Measurements from ENCODE around the gene LRP8. TPM values are rescaled to one million over a fixed set of nuclear protein-coding genes. Genes with fewer than 3 reads are reported as not detected.

Gene LRP8
- total RNA-seq, 1 experiment from 2014 or later: 56.3 TPM

- DNase-seq (ENCODE audit: low read depth, low spot score): no peak
- TSS peak; percentile 75 for BruUV-seq (replicated peaks)
- H2AFZ ChIP-seq (ENCODE audit: low read depth, low read length, poor library complexity, severe bottlenecking): no peak overlapping the region
Observed at GRCh38 chr1:53326598-53327181, 1.2 kb downstream of the LRP8 start.

More at GRCh38 chr1:53326598-53327181, 1.2 kb downstream of the LRP8 start:
- Histone ChIP-seq H4K20me1 (ENCODE audit: insufficient read depth) (no peaks in the 10 kb centered on the region), H3K4me3 (replicated peaks in 1 of 2; ENCODE audit: low read depth in 1 of 2, low read length in 2 of 2) (peak overlapping the region; percentile 87 to 97), H3K9ac (ENCODE audit: low read length) (peak overlapping the region; percentile 97), H3K4me2 (ENCODE audit: low read length) (peak overlapping the region; percentile 98), H3K9me2 (ENCODE audit: insufficient read depth) (no peaks in the 10 kb centered on the region), H3K27ac (ENCODE audit: low read depth, low read length) (peak overlapping the region; percentile 88), H3K4me1 (ENCODE audit: control insufficient read depth in 1 of 2, insufficient read depth in 2 of 2, low read length in 2 of 2) (peaks cover 8 to 21% of the 10 kb centered on the region in 2 experiments), H3K79me2 (ENCODE audit: insufficient read depth, low read length) (peaks cover 50% of the 10 kb centered on the region), H3K9me3 (ENCODE audit: control insufficient read depth in 1 of 2, insufficient read depth in 1 of 2, low read depth in 1 of 2, low read length in 2 of 2) (no peaks in the 10 kb centered on the region), H3K27me3 (ENCODE audit: insufficient read depth, low read length) (no peaks in the 10 kb centered on the region), H3K36me3 (ENCODE audit: control insufficient read depth in 1 of 2, insufficient read depth in 2 of 2, low read length in 2 of 2) (peaks cover 2 to 34% of the 10 kb centered on the region in 2 experiments; a peak in 2 of 4 replicates)
- ATAC-seq: peak; percentile 65
- ChIA-PET POLR2A (no interaction called here), RAD21 (ENCODE audit: low non-redundant PET in 1 of 2, low total read pairs in 2 of 2, uncharacterized antibody in 2 of 2, unreplicated experiment in 2 of 2) (no interaction called here), CTCF (interaction anchor here (0.9 kb wide), 1 partner anchor 66 kb away, joined by 6 read pairs; no protein-coding TSS in a partner anchor)
- intact Hi-C loops (cut with micrococcal nuclease): loop anchor here (5.0 kb wide), 1 partner anchor 56 kb away; no protein-coding TSS in a partner anchor
- TF ChIP-seq ZFX (IDR thresholded peaks at IDR 0.05): peak; percentile 22; the same call in 1 of the 2 replicates
- no peak for TF ChIP-seq SP1 (IDR thresholded peaks at IDR 0.05; ENCODE audit: low read depth)
- TF ChIP-seq POLR2A (IDR thresholded peaks at IDR 0.05; ENCODE audit: borderline replicate concordance, extremely low read depth, insufficient read depth, insufficient read length): peak; percentile 26
- no peak; the same call in 1 of the 2 replicates for TF ChIP-seq SIN3A (IDR thresholded peaks at IDR 0.05; ENCODE audit: low read depth)
- TF ChIP-seq POLR2AphosphoS5 (IDR thresholded peaks at IDR 0.05; ENCODE audit: low read depth, low read length): no peak; the same call in 1 of the 2 replicates
- peak; percentile 89 for TF ChIP-seq MAX (IDR thresholded peaks at IDR 0.05)
- no peak for TF ChIP-seq CEBPB (IDR thresholded peaks at IDR 0.05; ENCODE audit: low read depth)
- TF ChIP-seq RAD21 (IDR thresholded peaks at IDR 0.05; ENCODE audit: low read depth): no peak
- TF ChIP-seq ZBTB33 (IDR thresholded peaks at IDR 0.05; ENCODE audit: extremely low read depth, insufficient replicate concordance, low read length): no peak
